HG03066 (cell line): Measurements from ENCODE around the gene ZNF469.

Source experiments
- ATAC-seq: cut with Tn5 transposase; IDR thresholded peaks from one replicate; pipeline ENCODE4 v1.9.1; 2021; ENCODE audit warnings: low read depth; ENCODE audit not compliant: unreplicated experiment

ZNF469 gene

GRCh38 chr16:88347656-88348376, 34.9 kb upstream of the ZNF469 start:
- ATAC-seq: no peak

GRCh38 chr16:88348377-88349152, 34.2 kb upstream of the ZNF469 start:
- ATAC-seq: no peak

GRCh38 chr16:88349153-88349902, 33.4 kb upstream of the ZNF469 start:
- no peak for ATAC-seq

GRCh38 chr16:88349903-88350900, 32.6 kb upstream of the ZNF469 start:
- ATAC-seq: no peak

- ATAC-seq: no peak
Measured at GRCh38 chr16:88350922-88351321, 31.8 kb upstream of the ZNF469 start.

GRCh38 chr16:88351491-88352101, 31.2 kb upstream of the ZNF469 start:
- ATAC-seq: no peak

- no peak for ATAC-seq
Measured at GRCh38 chr16:88352261-88353200, 30.2 kb upstream of the ZNF469 start.

GRCh38 chr16:88353232-88353631, 29.5 kb upstream of the ZNF469 start:
- no peak for ATAC-seq

GRCh38 chr16:88353691-88354090, 29.1 kb upstream of the ZNF469 start:
- ATAC-seq: no peak

- ATAC-seq: no peak
Measured at GRCh38 chr16:88354229-88355092, 28.3 kb upstream of the ZNF469 start.

GRCh38 chr16:88355093-88355388, 27.7 kb upstream of the ZNF469 start:
- ATAC-seq: no peak

- ATAC-seq: no peak
Measured at GRCh38 chr16:88355389-88356123, 27.2 kb upstream of the ZNF469 start.

GRCh38 chr16:88356124-88356726, 26.5 kb upstream of the ZNF469 start:
- ATAC-seq: no peak

GRCh38 chr16:88356727-88357199, 26.0 kb upstream of the ZNF469 start:
- no peak for ATAC-seq

- no peak for ATAC-seq
Measured at GRCh38 chr16:88357317-88358022, 25.3 kb upstream of the ZNF469 start.

GRCh38 chr16:88358023-88358420, 24.7 kb upstream of the ZNF469 start:
- ATAC-seq: no peak
